ENCODE data around the gene CAPN5.

The CAPN5 gene

DNA sequence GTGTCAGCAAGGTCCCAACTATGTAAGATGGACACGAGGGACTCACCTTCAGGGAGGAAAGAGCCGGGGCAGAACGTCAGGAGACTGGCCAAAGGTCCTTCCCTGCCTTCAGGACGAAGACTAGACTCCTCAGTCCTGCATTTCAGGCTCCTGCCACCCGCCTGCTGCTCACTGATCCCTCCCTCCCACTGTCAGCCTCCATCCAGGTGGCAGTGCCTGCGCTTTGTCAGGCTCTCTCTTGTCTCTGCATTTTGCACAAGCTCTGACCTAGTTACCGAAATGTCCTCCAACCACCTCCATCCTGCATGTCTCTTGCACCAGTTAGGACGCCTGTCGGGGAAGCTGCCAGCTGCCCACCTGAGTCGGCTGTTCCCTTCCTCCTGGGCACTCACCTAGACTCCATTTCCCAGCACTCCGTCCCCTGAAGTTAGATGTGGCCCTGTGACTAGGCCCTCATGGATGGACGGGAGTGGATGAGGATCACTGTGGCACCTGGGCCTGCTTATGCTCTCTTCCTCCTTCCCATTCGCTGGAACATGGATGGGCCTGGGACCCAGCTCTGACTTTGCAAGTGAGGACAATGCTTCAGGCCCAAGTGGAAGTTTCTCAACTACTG, 24.6 kb upstream of the CAPN5 start:
- TF ChIP-seq CTCF (IDR thresholded peaks at IDR 0.05; ENCODE audit: low read depth, low read length), result no peak
- no peak for TF ChIP-seq EZH2phosphoT487 (IDR thresholded peaks at IDR 0.05; ENCODE audit: low read depth)
- Histone ChIP-seq H3K36me3 (replicated peaks; ENCODE audit: low read depth, low read length) (no peaks in the 10 kb centered on the region), H3K9ac (ENCODE audit: low read length) (no peak overlapping the region), H3K9me3 (ENCODE audit: insufficient read depth, low read length) (no peaks in the 10 kb centered on the region), H3K4me1 (ENCODE audit: low read length) (peaks cover 31% of the 10 kb centered on the region), H3K79me2 (ENCODE audit: low read length) (no peaks in the 10 kb centered on the region), H3K4me2 (ENCODE audit: low read length) (no peak overlapping the region), H3K27ac (ENCODE audit: low read length) (no peak overlapping the region), H2AFZ (ENCODE audit: low read depth, low read length) (no peak overlapping the region), H4K20me1 (ENCODE audit: insufficient read depth, low read length) (no peaks in the 10 kb centered on the region), H3K4me3 (ENCODE audit: low read length) (no peak overlapping the region), H3K27me3 (ENCODE audit: low read depth, low read length) (peaks cover 15% of the 10 kb centered on the region)

GRCh38 chr11:77044356-77044755, 22.4 kb upstream of the CAPN5 start:
- no peak overlapping the region for H3K27ac ChIP-seq (ENCODE audit: low read length)
- no peak overlapping the region for H3K4me3 ChIP-seq (ENCODE audit: low read length)
- no peaks in the 10 kb centered on the region for H4K20me1 ChIP-seq (ENCODE audit: insufficient read depth, low read length)
- no peaks in the 10 kb centered on the region for H3K79me2 ChIP-seq (ENCODE audit: low read length)
- H3K36me3 ChIP-seq (replicated peaks; ENCODE audit: low read depth, low read length), result no peaks in the 10 kb centered on the region
- no peaks in the 10 kb centered on the region for H3K9me3 ChIP-seq (ENCODE audit: insufficient read depth, low read length)
- H3K9ac ChIP-seq (ENCODE audit: low read length), result no peak overlapping the region
- peaks cover 11% of the 10 kb centered on the region for H3K27me3 ChIP-seq (ENCODE audit: low read depth, low read length)
- no peak overlapping the region for H2AFZ ChIP-seq (ENCODE audit: low read depth, low read length)
- TF ChIP-seq EZH2phosphoT487 (IDR thresholded peaks at IDR 0.05; ENCODE audit: low read depth) (no peak), CTCF (IDR thresholded peaks at IDR 0.05; ENCODE audit: low read depth, low read length) (no peak)
- H3K4me2 ChIP-seq (ENCODE audit: low read length), result no peak overlapping the region
- peaks cover 13% of the 10 kb centered on the region for H3K4me1 ChIP-seq (ENCODE audit: low read length)

GRCh38 chr11:77044886-77045285, 21.9 kb upstream of the CAPN5 start:
- no peaks in the 10 kb centered on the region for H3K79me2 ChIP-seq (ENCODE audit: low read length)

GRCh38 chr11:77046060-77046501, 20.7 kb upstream of the CAPN5 start:
- H3K4me3 ChIP-seq (ENCODE audit: low read length), result peak overlapping the region; percentile 63
- H3K36me3 ChIP-seq (replicated peaks; ENCODE audit: low read depth, low read length), result no peaks in the 10 kb centered on the region
- TF ChIP-seq EZH2phosphoT487 (IDR thresholded peaks at IDR 0.05; ENCODE audit: low read depth) (no peak), CTCF (IDR thresholded peaks at IDR 0.05; ENCODE audit: low read depth, low read length) (peak; percentile 94)
- peaks cover 12% of the 10 kb centered on the region for H3K4me1 ChIP-seq (ENCODE audit: low read length)
- no peak overlapping the region for H3K27ac ChIP-seq (ENCODE audit: low read length)
- no peaks in the 10 kb centered on the region for H3K9me3 ChIP-seq (ENCODE audit: insufficient read depth, low read length)
- no peaks in the 10 kb centered on the region for H4K20me1 ChIP-seq (ENCODE audit: insufficient read depth, low read length)
- peaks cover 11% of the 10 kb centered on the region for H3K27me3 ChIP-seq (ENCODE audit: low read depth, low read length)
- peak overlapping the region; percentile 84 for H3K4me2 ChIP-seq (ENCODE audit: low read length)
- no peak overlapping the region for H3K9ac ChIP-seq (ENCODE audit: low read length)
- peak overlapping the region; percentile 60 for H2AFZ ChIP-seq (ENCODE audit: low read depth, low read length)
- no peaks in the 10 kb centered on the region for H3K79me2 ChIP-seq (ENCODE audit: low read length)

More at GRCh38 chr11:77044886-77045285, 21.9 kb upstream of the CAPN5 start:
- Histone ChIP-seq H4K20me1 (ENCODE audit: insufficient read depth, low read length) (no peaks in the 10 kb centered on the region), H3K27me3 (ENCODE audit: low read depth, low read length) (peaks cover 11% of the 10 kb centered on the region), H2AFZ (ENCODE audit: low read depth, low read length) (no peak overlapping the region), H3K4me2 (ENCODE audit: low read length) (no peak overlapping the region), H3K9me3 (ENCODE audit: insufficient read depth, low read length) (no peaks in the 10 kb centered on the region), H3K4me1 (ENCODE audit: low read length) (peaks cover 12% of the 10 kb centered on the region), H3K9ac (ENCODE audit: low read length) (no peak overlapping the region), H3K36me3 (replicated peaks; ENCODE audit: low read depth, low read length) (no peaks in the 10 kb centered on the region), H3K4me3 (ENCODE audit: low read length) (no peak overlapping the region), H3K27ac (ENCODE audit: low read length) (no peak overlapping the region)
- TF ChIP-seq EZH2phosphoT487 (IDR thresholded peaks at IDR 0.05; ENCODE audit: low read depth) (no peak), CTCF (IDR thresholded peaks at IDR 0.05; ENCODE audit: low read depth, low read length) (no peak)

Data from OCI-LY3 (cell line).